GM13976 (cell line): ENCODE measurements around the gene PROKR2.

ENCODE experiments used
- DNase-seq: peaks from one replicate; pipeline ENCODE4 v3.0.0; 2012; ENCODE audit warnings: low spot score
- in situ Hi-C: fragments of 300-500 bp; cut with MboI; formaldehyde crosslinking; loops from one replicate; pipeline ENCODE4 v1.12.0; 2022; ENCODE audit warnings: low sequenced_read_pairs, mixed read lengths, inconsistent platforms; ENCODE audit not compliant: unreplicated experiment
- TF ChIP-seq, protein P1 (sequence below): IDR thresholded peaks from 2 replicates; pipeline ENCODE4 v1.5.1; 2012; ENCODE audit warnings: borderline replicate concordance, mild to moderate bottlenecking; ENCODE audit not compliant: insufficient read depth; ENCODE audit errors: extremely low read depth, missing control alignments, control extremely low read depth

Gene PROKR2

DNA sequence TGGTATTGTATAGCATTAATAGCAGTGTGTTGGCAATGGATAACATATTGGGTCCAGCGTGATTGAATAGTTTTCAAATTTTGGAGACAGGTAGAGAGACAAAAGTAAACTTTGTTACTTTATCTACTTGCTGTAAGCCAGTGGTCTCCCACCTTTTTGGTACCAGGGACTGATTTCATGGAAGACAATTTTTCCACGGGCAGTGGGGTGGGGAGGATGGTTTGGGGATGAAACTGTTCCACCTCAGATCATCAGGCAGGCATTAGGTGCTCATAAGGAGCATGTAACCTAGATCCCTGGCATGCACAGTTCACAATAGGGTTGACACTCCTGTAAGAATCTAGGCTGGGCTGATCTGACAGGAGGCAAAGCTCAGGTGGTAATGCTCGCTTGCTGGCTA lies 14.6 kb upstream of the PROKR2 start:
- DNase-seq, result no peak
- in situ Hi-C loops, result no loop called here

DNA sequence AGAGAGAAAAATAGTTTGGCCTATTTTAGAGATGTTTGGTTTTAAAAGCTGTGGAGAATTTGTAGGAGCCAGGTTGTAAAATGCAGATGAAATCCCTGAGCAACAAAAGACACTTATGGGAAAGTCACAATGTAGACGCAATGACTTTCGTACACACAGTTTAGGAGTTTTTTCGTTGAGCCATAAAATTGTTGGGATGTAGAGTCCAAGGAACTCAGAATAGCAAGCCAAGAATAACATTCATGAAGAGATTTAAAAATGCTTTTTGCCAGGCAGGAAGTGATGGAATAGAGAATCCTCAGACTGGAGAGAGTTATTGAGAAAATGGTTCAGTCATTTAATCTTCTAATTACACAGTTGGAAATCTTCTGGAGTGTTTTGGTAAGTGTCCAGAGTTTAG lies 11.5 kb upstream of the PROKR2 start:
- TF ChIP-seq, protein P1, sequence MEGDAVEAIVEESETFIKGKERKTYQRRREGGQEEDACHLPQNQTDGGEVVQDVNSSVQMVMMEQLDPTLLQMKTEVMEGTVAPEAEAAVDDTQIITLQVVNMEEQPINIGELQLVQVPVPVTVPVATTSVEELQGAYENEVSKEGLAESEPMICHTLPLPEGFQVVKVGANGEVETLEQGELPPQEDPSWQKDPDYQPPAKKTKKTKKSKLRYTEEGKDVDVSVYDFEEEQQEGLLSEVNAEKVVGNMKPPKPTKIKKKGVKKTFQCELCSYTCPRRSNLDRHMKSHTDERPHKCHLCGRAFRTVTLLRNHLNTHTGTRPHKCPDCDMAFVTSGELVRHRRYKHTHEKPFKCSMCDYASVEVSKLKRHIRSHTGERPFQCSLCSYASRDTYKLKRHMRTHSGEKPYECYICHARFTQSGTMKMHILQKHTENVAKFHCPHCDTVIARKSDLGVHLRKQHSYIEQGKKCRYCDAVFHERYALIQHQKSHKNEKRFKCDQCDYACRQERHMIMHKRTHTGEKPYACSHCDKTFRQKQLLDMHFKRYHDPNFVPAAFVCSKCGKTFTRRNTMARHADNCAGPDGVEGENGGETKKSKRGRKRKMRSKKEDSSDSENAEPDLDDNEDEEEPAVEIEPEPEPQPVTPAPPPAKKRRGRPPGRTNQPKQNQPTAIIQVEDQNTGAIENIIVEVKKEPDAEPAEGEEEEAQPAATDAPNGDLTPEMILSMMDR, result no peak
- in situ Hi-C loops, result no loop called here
- no peak for DNase-seq

More for the DNA sequence above, 14.6 kb upstream of the PROKR2 start:
- TF ChIP-seq, protein P1, result no peak

DNA sequence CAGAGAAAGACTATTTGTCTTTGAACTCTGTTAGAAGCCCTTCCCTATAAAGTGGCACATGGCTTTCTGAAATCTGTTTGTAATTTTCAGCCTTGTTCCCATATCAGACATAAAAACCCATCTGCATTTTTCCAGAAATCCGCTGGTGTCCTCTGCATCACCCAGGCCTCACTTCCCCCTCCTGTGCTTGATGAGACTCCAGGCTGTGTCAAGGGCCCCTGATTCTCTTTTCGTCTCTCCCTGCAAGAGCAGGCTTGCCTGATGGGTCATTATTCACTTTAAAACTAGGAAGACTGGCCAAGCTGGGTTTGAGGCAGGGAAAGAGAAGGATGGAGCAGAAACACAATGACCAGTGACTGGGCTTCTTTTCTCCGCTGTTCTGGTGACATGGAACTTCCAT lies 10.6 kb upstream of the PROKR2 start:
- TF ChIP-seq, protein P1, result no peak
- DNase-seq, result no peak
- in situ Hi-C loops, result no loop called here

DNA sequence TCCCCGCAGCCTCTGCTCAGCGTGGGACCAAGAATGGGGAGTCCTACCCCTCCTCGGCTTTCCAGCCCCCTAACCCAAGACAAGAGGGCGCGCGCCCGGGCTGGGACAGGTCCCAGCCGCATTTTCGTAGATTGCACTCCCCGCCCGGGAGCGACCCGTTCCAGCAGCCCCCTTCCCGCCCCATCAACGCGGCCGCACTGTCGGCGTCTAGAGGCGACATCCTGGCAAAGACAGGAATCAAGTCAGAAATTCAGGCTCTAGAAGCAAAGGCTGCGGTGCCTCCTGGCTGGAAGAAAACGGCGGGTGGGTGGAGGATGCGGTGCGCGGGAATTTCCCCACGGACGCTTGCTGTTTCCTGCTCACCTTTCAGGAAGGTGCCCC lies 957 bp downstream of the PROKR2 start:
- no peak for DNase-seq
- in situ Hi-C loops, result no loop called here
- TF ChIP-seq, protein P1, result no peak

DNA sequence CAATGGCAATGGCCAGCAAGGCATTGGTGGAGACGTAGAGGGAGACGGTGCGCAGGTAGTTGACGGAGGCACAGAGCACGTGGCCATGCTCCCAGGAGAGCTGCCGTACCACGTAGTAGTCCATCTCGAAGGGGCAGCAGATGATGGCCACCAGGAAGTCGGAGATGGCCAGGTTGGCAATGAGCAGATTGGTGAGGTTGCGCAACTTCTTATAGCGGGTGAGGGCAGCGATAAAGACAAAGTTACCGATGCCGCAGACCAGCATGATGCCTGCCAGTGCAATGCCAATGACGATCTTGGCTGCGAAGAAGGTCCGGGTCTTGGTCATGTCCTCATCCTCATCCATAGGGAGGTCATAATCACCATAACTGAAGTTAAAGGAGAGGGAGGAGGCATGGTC lies 2.8 kb downstream of the PROKR2 start:
- TF ChIP-seq, protein P1, result no peak
- in situ Hi-C loops, result no loop called here
- DNase-seq, result no peak

DNA sequence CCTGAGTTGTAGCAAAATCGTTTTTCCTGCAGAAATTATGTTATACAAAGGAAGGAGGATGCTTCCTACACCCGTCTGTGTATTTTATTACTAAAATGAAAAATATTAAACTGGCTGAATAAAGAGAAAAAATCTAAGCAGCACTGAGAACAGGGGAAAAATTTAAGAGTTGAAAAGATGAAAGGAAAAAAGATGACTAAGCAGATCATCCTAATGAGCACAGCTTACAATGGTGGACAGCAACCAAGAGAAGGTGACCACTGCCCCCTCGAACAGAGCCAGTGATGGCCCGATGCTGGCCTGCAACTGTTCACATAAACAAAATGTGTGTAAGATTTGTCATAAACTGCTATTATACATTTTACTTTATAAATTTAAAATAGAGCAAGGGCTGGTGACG lies 4.2 kb downstream of the PROKR2 start:
- DNase-seq, result no peak
- TF ChIP-seq, protein P1, result no peak
- in situ Hi-C loops, result no loop called here

DNA sequence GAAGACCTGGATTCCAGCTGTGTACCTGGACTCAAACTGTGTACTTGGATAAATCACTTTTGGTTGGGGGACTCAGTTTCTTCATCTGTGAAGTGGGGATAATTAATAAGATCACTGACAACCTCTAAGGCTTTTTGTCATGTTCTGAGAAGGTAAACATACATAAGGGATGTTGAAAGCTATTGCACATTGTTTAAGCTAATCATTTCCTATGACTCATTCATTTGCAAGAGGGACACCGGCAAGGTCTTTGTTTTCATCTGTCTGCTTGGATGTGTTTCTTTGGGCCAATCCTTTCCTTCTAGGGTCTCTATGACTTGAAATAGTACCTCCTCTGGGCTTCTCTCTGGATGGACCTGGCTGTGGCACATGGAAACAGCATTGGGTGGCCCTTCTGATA lies 6.8 kb downstream of the PROKR2 start:
- in situ Hi-C loops, result no loop called here
- TF ChIP-seq, protein P1, result no peak
- no peak for DNase-seq
